Placental pericyte (primary cell): Measurements from ENCODE around the gene GAS2L3. TPM values are rescaled to one million over a fixed set of nuclear protein-coding genes. Genes with fewer than 3 reads are reported as not detected.

Experiments
- small RNA-seq: library from RNA; depleted of rRNA; stranded (forward); fragments of <200 nt; gene quantifications from one replicate; pipeline ENCODE3, GENCODE V24; 2012; ENCODE audit warnings: low replicate concordance
- total RNA-seq: library from RNA; depleted of rRNA; stranded (reverse); fragments of >200 nt; gene quantifications from 2 replicates; pipeline ENCODE4 v1.2.3, GENCODE V29; 2012

GAS2L3 gene
- 8.3 and 42.4 TPM in 2 replicates for total RNA-seq

DNA sequence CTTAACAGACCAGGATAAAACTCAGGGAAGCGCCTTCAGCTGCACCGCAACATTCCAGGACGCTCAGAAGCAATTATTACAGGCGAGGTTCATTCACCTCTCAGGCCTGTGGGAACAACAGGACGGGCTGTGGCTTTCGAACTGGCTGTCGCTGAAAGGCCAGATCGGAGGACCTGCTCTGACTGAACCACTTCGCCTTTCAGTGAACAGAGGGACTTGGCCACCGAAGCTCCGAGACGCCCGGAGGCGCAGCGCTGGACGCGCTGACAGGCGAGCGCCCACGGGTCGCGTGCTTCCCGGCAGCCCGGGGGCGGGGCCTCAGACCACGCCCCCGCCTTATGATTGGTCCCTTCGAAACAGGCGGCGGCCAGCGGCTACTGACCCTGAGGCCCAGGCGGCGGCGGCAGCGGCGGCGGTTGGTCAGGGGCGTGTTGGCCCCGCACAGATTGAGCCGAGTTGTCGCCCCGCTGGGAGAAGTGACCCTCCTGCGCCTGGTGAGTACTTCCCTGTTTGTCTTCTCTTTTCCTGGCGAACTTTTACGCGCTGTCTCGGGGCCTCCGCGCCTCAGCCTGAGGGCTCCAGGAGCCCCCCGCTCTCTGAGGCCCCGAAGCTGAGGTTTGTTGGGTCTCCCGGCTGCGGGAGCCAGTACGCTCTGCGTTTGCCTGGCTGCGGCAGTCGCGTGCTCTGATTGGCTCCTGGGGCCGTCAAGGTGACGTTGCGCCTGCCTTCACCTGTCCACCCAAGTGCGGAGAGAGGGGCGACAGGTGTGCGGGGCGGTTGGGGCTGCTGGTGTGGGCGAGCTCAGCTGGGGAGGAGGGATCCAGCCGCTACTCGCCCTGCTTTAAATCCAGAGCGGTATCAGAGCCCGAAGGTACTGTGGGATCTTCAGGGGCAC, at the start of gene GAS2L3:
TSS of gene GAS2L3 (plus strand) at position 393 of the 895 bp plus-strand sequence. CDS start 21,221 bp downstream, outside the sequence.

Small RNAs within 50 kb of the gene (small RNA-seq; reads per million reads assigned to genes)
- not detected for gene AC010200.2

Other genes with a start within 250 kb of the GAS2L3 start
- not detected in 2 replicates for gene SLC17A8, start 216.6 kb upstream of the GAS2L3 start, total RNA-seq
- not detected in 2 replicates for gene NR1H4, start 99.8 kb upstream of the GAS2L3 start, total RNA-seq
- gene ANO4, start 221.1 kb downstream of the GAS2L3 start, total RNA-seq, result 0.22 and 4.9 TPM in 2 replicates